Measurements from ENCODE around the gene FBXO33.
A peak's percentile ranks its signal among the peaks of the same experiment; 100 is the strongest.
"Not testable (repeated sequence)": the region's sequence is repeated elsewhere in the genome, so short reads cannot be mapped to it uniquely, and the experiment has no call there.

Gene FBXO33

GRCh38 chr14:39369029-39369428 lies 63.2 kb downstream of the FBXO33 start:
- DNase-seq (ENCODE audit: low spot score): no peak

- DNase-seq (ENCODE audit: low spot score): peak; percentile 72
Measured at GRCh38 chr14:39368261-39368959, 63.8 kb downstream of the FBXO33 start.

DNA sequence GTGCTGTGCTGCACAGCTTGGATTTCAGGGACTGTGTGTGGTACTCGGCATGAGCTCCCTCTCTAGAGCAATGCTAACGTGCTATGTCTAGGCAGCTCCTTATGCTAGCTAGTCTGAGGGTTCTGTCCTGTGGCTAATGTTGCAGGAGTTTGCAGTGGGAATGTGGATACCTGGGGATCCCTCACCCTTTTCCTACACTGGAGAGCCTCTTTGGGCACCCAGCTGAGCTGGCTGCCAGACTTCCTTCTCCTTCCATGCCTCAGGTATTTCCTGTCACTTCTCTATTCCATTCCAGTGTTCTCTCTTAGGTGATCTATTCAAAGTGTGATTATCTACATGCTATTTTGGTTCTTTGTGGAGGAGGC lies 64.9 kb downstream of the FBXO33 start:
- no peak for DNase-seq (ENCODE audit: low spot score)

GRCh38 chr14:39366460-39367386 lies 65.5 kb downstream of the FBXO33 start:
- no peak for DNase-seq (ENCODE audit: low spot score)

- DNase-seq (ENCODE audit: low spot score): no peak
Measured at GRCh38 chr14:39365354-39365753, 66.9 kb downstream of the FBXO33 start.

- DNase-seq (ENCODE audit: low spot score): no peak
Measured at GRCh38 chr14:39364509-39364908, 67.7 kb downstream of the FBXO33 start.

DNA sequence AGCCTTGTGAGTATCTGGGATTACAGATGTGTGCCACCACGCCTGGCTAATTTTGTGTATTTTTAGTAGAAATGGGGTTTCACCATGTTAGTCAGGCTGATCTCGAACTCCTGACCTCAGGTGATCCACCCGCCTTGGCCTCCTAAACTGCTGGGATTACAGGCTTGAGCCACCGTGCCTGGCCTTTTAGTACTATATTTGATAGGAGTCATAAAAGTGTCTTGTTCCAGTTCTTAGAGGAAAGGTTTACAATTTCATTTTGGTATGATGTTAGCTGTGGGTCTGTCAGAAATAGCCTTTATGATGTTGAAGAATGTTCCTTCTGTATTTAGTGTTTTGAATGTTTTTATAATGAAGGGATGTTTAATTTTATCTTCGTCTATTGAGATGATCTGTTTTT lies 70.7 kb downstream of the FBXO33 start:
- DNase-seq (ENCODE audit: low spot score): not testable (repeated sequence)

DNA sequence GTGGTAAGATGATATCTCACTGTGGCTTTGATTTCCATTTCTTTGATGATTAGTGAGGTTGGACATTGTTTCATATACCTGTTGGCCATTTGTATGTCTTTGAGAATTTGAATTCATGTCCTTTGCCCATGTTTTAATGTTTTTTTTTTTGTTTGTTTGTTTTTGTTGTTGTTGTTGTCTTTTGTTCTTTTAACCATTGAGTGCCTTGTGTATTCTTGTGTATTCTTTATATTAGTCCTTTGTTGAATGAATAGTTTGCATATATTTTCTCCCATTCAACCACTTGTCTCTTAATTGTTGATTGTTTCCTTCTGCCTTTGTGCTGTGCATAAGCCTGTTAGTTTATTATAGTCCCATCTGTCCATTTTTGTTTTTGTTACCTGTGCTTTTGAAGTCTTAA lies 71.9 kb downstream of the FBXO33 start:
- DNase-seq (ENCODE audit: low spot score): no peak

- DNase-seq (ENCODE audit: low spot score): not testable (repeated sequence)
Measured at GRCh38 chr14:39359069-39359468, 73.2 kb downstream of the FBXO33 start.

DNA sequence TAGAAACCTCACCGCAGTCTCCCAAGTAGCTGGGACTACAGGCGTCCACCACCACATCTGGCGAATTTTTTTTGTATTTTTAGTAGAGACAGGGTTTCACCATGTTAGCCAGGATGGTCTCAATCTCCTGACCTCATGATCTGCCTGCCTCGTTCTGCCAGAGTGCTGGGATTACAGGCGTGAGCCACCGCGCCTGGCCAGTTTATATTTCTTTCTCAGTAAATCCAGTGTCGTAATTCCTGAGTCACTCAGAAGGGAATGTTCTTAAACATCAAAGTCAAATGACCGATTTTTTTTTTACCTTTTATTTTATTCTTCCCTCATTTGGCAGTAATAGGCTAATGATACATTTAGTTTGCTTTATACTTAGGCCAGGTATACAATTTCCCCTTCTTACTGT lies 80.5 kb downstream of the FBXO33 start:
- DNase-seq (ENCODE audit: low spot score): no peak

- no peak for DNase-seq (ENCODE audit: low spot score)
Measured at GRCh38 chr14:39350866-39351265, 81.4 kb downstream of the FBXO33 start.

Measured in GM03348 (cell line).